Bronchial epithelial cell (primary cell): ENCODE results near the gene ITGB1BP1. TPM values are rescaled to one million over a fixed set of nuclear protein-coding genes. Genes with fewer than 3 reads are reported as not detected.

Source experiments
- DNase-seq: peaks from one replicate; pipeline ENCODE4 v3.0.0-alpha.2; 2010; ENCODE audit warnings: low read depth
- FAIRE-seq: peaks from 2 replicates; lab custom pipeline; 2011; peaks lifted over from hg19 to GRCh38; lab: Jason Lieb, UNC
- H3K27me3 ChIP-seq: 2 replicates; pipeline ENCODE4 v1.5.1; 2011; ENCODE audit warnings: low read length; ENCODE audit not compliant: control insufficient read depth, insufficient read depth
- H3K36me3 ChIP-seq: 2 replicates; pipeline ENCODE4 v1.5.1; 2011; ENCODE audit warnings: low read length; ENCODE audit not compliant: control insufficient read depth, insufficient read depth
- H3K4me3 ChIP-seq: 2 replicates; pipeline ENCODE4 v1.5.1; 2011; ENCODE audit warnings: mild to moderate bottlenecking, low read depth, low read length, control low read depth
- CTCF ChIP-seq: IDR thresholded peaks from 2 replicates; pipeline ENCODE4 v1.5.1; 2011; ENCODE audit warnings: mild to moderate bottlenecking, moderate library complexity, low read length, control low read depth, inconsistent platforms; ENCODE audit not compliant: insufficient read depth, severe bottlenecking
- total RNA-seq: library from RNA; depleted of rRNA; stranded (reverse); fragments of >200 nt; gene quantifications from 2 replicates; pipeline ENCODE4 v1.2.1, GENCODE V29; 2014

Gene ITGB1BP1
- total RNA-seq, 1 donor from 2014 or later = 18.7 TPM

- peaks cover 21% of the 10 kb centered on the region for H3K36me3 ChIP-seq
- FAIRE-seq = no peak
- no peak for DNase-seq
- TF ChIP-seq CTCF = no peak
- H3K4me3 ChIP-seq = no peak overlapping the region
- no peaks in the 10 kb centered on the region for H3K27me3 ChIP-seq
These were observed 47.4 kb downstream of the ITGB1BP1 start for GRCh38 chr2:9375857-9376428.

GRCh38 chr2:9374071-9374730 lies 49.1 kb downstream of the ITGB1BP1 start:
- Histone ChIP-seq H3K27me3 (no peaks in the 10 kb centered on the region), H3K36me3 (peaks cover 23% of the 10 kb centered on the region), H3K4me3 (no peak overlapping the region)
- FAIRE-seq = peak; percentile 66
- no peak for DNase-seq
- TF ChIP-seq CTCF = no peak

GRCh38 chr2:9373476-9373875 lies 49.9 kb downstream of the ITGB1BP1 start:
- TF ChIP-seq CTCF = no peak
- Histone ChIP-seq H3K4me3 (no peak overlapping the region), H3K36me3 (peaks cover 18% of the 10 kb centered on the region), H3K27me3 (no peaks in the 10 kb centered on the region)
- FAIRE-seq = no peak
- no peak for DNase-seq

GRCh38 chr2:9373047-9373446 lies 50.3 kb downstream of the ITGB1BP1 start:
- Histone ChIP-seq H3K36me3 (peaks cover 17% of the 10 kb centered on the region), H3K4me3 (no peak overlapping the region), H3K27me3 (no peaks in the 10 kb centered on the region)
- FAIRE-seq = no peak
- no peak for TF ChIP-seq CTCF
- DNase-seq = no peak

GRCh38 chr2:9370746-9371145 lies 52.6 kb downstream of the ITGB1BP1 start:
- peak; percentile 7 for FAIRE-seq
- no peak overlapping the region for H3K4me3 ChIP-seq
- H3K36me3 ChIP-seq = peaks cover 23% of the 10 kb centered on the region

More at GRCh38 chr2:9370746-9371145, 52.6 kb downstream of the ITGB1BP1 start:
- no peak for DNase-seq
- H3K27me3 ChIP-seq = no peaks in the 10 kb centered on the region
- TF ChIP-seq CTCF = no peak
